HepG2 (cell line): ENCODE results near the gene ATRIP. TPM values are rescaled to one million over a fixed set of nuclear protein-coding genes. Genes with fewer than 3 reads are reported as not detected.

Experiments used
- ATAC-seq: fragments of 200-7000 bp; cut with Tn5 transposase; 3 replicates; pipeline ENCODE4 v1.9.1; 2020; ENCODE audit warnings: mild to moderate bottlenecking, moderate library complexity
- BruUV-seq: library from RNA; stranded (reverse); fragments of 400-500 nt; replicated peaks from 2 replicates; lab custom pipeline; 2021; lab: Mats Ljungman, UMichigan
- CTCF ChIA-PET: fragments of 300-600 bp; formaldehyde crosslinking; extraction: SDS; loops from one replicate; lab custom pipeline; 2021; ENCODE audit warnings: low total read pairs, inconsistent platforms, low intra/inter-chr PET ratio; lab: Yijun Ruan, JAX
- POLR2A ChIA-PET: fragments of 350-600 bp; sonication (Branson Sonifier 250); formaldehyde crosslinking; loops from one replicate; lab custom pipeline; 2020; ENCODE audit warnings: antibody characterized with exemption, inconsistent platforms; lab: Yijun Ruan, JAX
- DNase-seq: peaks from one replicate; pipeline ENCODE4 v3.0.0-alpha.2; 2015; ENCODE audit warnings: low spot score
- FAIRE-seq: peaks from 3 replicates; lab custom pipeline; 2011; peaks lifted over from hg19 to GRCh38; lab: Jason Lieb, UNC
- H2AFZ ChIP-seq: one replicate; pipeline ENCODE4 v1.6.1; 2011; ENCODE audit warnings: low read length, inconsistent platforms
- H3K27ac ChIP-seq: fragments of 300-600 bp; 3 replicates; pipeline ENCODE4 v1.8.0; 2011; ENCODE audit warnings: mixed run types, mild to moderate bottlenecking, mixed read lengths, low read length, inconsistent platforms; ENCODE audit not compliant: insufficient read depth; ENCODE audit errors: extremely low read length
- H3K27me3 ChIP-seq, 2 experiments: fragments of 200-600 bp in 1 of 2; 2 replicates in 1 of 2; 3 replicates in 1 of 2; pipeline versions ENCODE4 v1.6.0 to v1.8.0; 2011; ENCODE audit warnings: low read length in 2 of 2, mild to moderate bottlenecking in 2 of 2, moderate library complexity in 2 of 2, inconsistent platforms in 1 of 2; ENCODE audit not compliant: insufficient read depth in 2 of 2, control insufficient read depth in 1 of 2
- H3K36me3 ChIP-seq, 2 experiments: fragments of 200-600 bp in 1 of 2; replicated peaks in 1 of 2; 2 replicates in 1 of 2; 3 replicates in 1 of 2; pipeline versions ENCODE4 v1.5.1 to v1.8.0; 2011; ENCODE audit warnings: low read length in 2 of 2, inconsistent platforms in 1 of 2; ENCODE audit not compliant: insufficient read depth in 2 of 2, control insufficient read depth in 1 of 2
- H3K4me1 ChIP-seq: 2 replicates; pipeline ENCODE4 v1.5.1; 2012; ENCODE audit warnings: low read length, inconsistent platforms; ENCODE audit not compliant: insufficient read depth
- H3K4me2 ChIP-seq: 2 replicates; pipeline ENCODE4 v1.6.0; 2011; ENCODE audit warnings: low read depth, low read length, inconsistent platforms
- H3K4me3 ChIP-seq, 3 experiments: fragments of 200-600 bp in 1 of 3; sonication (generic), shearing (Covaris generic) in 1 of 3; replicated peaks in 1 of 3; 2 replicates each; pipeline ENCODE4 v1.5.1; 2011 to 2016; ENCODE audit warnings: low read length in 3 of 3, inconsistent platforms in 2 of 3, low read depth in 2 of 3, mild to moderate bottlenecking in 2 of 3, control low read depth in 1 of 3, mixed read lengths in 1 of 3; ENCODE audit not compliant: insufficient read depth in 1 of 3
- H3K79me2 ChIP-seq: one replicate; pipeline ENCODE4 v1.6.1; 2011; ENCODE audit warnings: low read length, inconsistent platforms; ENCODE audit not compliant: insufficient read depth
- H3K9ac ChIP-seq: 2 replicates; pipeline ENCODE4 v1.6.0; 2011; ENCODE audit warnings: mild to moderate bottlenecking, low read depth, low read length, inconsistent platforms; ENCODE audit not compliant: insufficient read depth
- H3K9me3 ChIP-seq: 2 replicates; pipeline ENCODE4 v1.5.1; 2012; ENCODE audit warnings: mild to moderate bottlenecking, low read length
- H4K20me1 ChIP-seq: 2 replicates; pipeline ENCODE4 v1.6.0; 2011; ENCODE audit warnings: inconsistent platforms, mild to moderate bottlenecking, low read length, moderate library complexity; ENCODE audit not compliant: insufficient read depth
- DMAP1 ChIP-seq: IDR thresholded peaks from 2 replicates; pipeline ENCODE4 v1.6.1; 2016
- HNRNPL ChIP-seq: fragments of 200-400 bp; formaldehyde crosslinking; IDR thresholded peaks from 2 replicates; pipeline ENCODE4 v1.6.1; 2017; ENCODE audit warnings: mild to moderate bottlenecking, low read depth, low read length
- RARG ChIP-seq: sonication (generic); formaldehyde crosslinking; IDR thresholded peaks from 2 replicates; pipeline ENCODE4 v1.4.0; 2020; ENCODE audit warnings: low read depth, mild to moderate bottlenecking, missing genetic modification reagents
- RXRB ChIP-seq: IDR thresholded peaks from 2 replicates; pipeline ENCODE4 v1.6.1; 2016; ENCODE audit warnings: borderline replicate concordance, missing genetic modification reagents, missing compliant biosample characterization
- TAF1 ChIP-seq: sonication (generic); formaldehyde crosslinking; IDR thresholded peaks from 2 replicates; pipeline ENCODE4 v1.4.0; 2020; ENCODE audit warnings: missing genetic modification reagents
- TEAD3 ChIP-seq: optimal IDR thresholded peaks from 2 replicates; pipeline ENCODE3; 2016; ENCODE audit warnings: borderline replicate concordance
- ZBTB7B ChIP-seq: sonication (generic); formaldehyde crosslinking; IDR thresholded peaks from 2 replicates; pipeline ENCODE4 v1.4.0; 2020; ENCODE audit warnings: missing genetic modification reagents
- ZNF225 ChIP-seq: sonication (generic); formaldehyde crosslinking; IDR thresholded peaks from 2 replicates; pipeline ENCODE4 v1.4.0; 2020; ENCODE audit warnings: mild to moderate bottlenecking, missing genetic modification reagents
- ZNF546 ChIP-seq: sonication (generic); formaldehyde crosslinking; conservative IDR thresholded peaks from 2 replicates; pipeline ENCODE4 v1.8.1; 2023; ENCODE audit warnings: mild to moderate bottlenecking, missing genetic modification reagents
- WGBS: methylation state at CpG from one replicate; pipeline ENCODE4 v1.1.6; 2017; ENCODE audit warnings: low lambda C conversion rate; 5-methylcytosine and 5-hydroxymethylcytosine counted together
- in situ Hi-C: cut with HindIII; loops from 2 replicates; pipeline ENCODE4 v1.10.0; 2017; ENCODE audit warnings: low pct_unique_long_range_greater_than_20kb; ENCODE audit not compliant: extremely low pct_ligation_motif_present
- intact Hi-C: fragments of 100-400 bp; cut with micrococcal nuclease; formaldehyde crosslinking; loops from one replicate; pipeline ENCODE4 v1.10.0; 2022; ENCODE audit not compliant: unreplicated experiment
- polyA plus RNA-seq, 8 experiments: library from polyadenylated mRNA; depleted of rRNA in 3 of 8; stranded (reverse) in 7 of 8; unstranded in 1 of 8; fragments of >200 nt; fragmentation: Illumina TruSeq in 4 of 8; extraction: Trizol in 4 of 8; gene quantifications; 2 replicates each; pipeline versions ENCODE4 v1.2.1 to v1.2.3, GENCODE V29; 2011 to 2016; ENCODE audit warnings: low read depth in 4 of 8, missing spikeins in 1 of 8, mixed read lengths in 1 of 8; ENCODE audit not compliant: insufficient read depth in 1 of 8
- total RNA-seq, 5 experiments: library from RNA; depleted of rRNA; stranded (reverse); fragments of >200 nt; fragmentation: Illumina TruSeq; extraction: Trizol; gene quantifications; 2 replicates each; pipeline ENCODE4 v1.2.3, GENCODE V29; 2016; ENCODE audit warnings: low read depth in 1 of 5
- TF ChIP-seq, protein P1 (sequence below): sonication (generic); formaldehyde crosslinking; IDR thresholded peaks from 2 replicates; pipeline ENCODE4 v1.4.0; 2020; ENCODE audit warnings: missing genetic modification reagents
- TF ChIP-seq, protein P2 (sequence below): sonication (generic); formaldehyde crosslinking; IDR thresholded peaks from 2 replicates; pipeline ENCODE4 v1.8.1; 2023; ENCODE audit warnings: mild to moderate bottlenecking, moderate library complexity, missing genetic modification reagents

ATRIP gene
- total and polyA plus RNA-seq, 2 of the 13 experiments (the other 11 are each of a cell fraction or from before 2014, with no cell fraction given): 5.1 to 12.5 TPM

DNA sequence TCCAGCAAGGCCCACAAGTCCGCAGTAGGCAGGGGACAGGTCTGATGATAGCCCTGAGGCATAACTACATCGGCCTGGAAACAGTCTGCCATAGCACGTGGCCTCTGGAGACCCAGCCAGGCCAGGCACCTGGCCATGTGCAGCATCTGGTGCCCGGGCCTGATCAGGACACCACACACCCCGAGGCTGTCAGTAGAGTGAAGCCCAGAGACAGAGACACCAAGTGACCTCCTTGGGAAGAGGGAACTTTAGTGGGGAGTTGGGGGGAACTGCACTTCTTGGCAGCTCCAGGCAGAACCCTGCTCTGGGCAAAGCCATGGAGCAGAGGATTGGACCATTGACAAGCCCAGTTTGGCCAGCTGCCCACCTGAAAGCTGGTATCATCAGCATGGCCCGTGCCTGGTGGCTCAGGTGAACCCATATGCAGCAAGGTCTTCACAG, 56.2 kb downstream of the ATRIP start:
- 75% methylated on average over 4 of the region's 6 CpGs for WGBS
- intact Hi-C loops: no loop called here
- CTCF ChIA-PET: no interaction called here
- H3K36me3 ChIP-seq: no peaks in the 10 kb centered on the region
- FAIRE-seq (no peak), ATAC-seq (peak; percentile 1; the same call in 2 of the 3 replicates), DNase-seq (no peak)
- H2AFZ ChIP-seq: no peak overlapping the region
- TF ChIP-seq HNRNPL (0 out of 2 replicates have a peak, but pooled peaks have one; percentile 20), RARG (CRISPR knock-in tag) (no peak), ZNF225 (CRISPR knock-in tag) (no peak)
- H3K4me1 ChIP-seq: peaks cover 40% of the 10 kb centered on the region
- no peak overlapping the region for H3K9ac ChIP-seq
- no TSS peak for BruUV-seq
- in situ Hi-C loops: loop anchor here (5.0 kb wide), 1 partner anchor 35 kb away; a partner anchor contains a TSS
- H3K27ac ChIP-seq: no peak overlapping the region
- H3K27me3 ChIP-seq: peaks cover 0 to 8% of the 10 kb centered on the region in 2 experiments; a peak in 1 of 5 replicates
- peak overlapping the region; percentile 92; the same call in 1 of the 2 replicates for H3K4me2 ChIP-seq
- H4K20me1 ChIP-seq: no peaks in the 10 kb centered on the region
- POLR2A ChIA-PET: interaction anchor here (1.2 kb wide), 1 partner anchor 30 kb away, joined by 7 read pairs; no protein-coding TSS in a partner anchor
- H3K9me3 ChIP-seq: peaks cover 4% of the 10 kb centered on the region; the same call in 1 of the 2 replicates
- no peaks in the 10 kb centered on the region for H3K79me2 ChIP-seq
- peak overlapping the region in 1 of 3 experiments; percentile 77; a peak in 1 of 6 replicates for H3K4me3 ChIP-seq

DNA sequence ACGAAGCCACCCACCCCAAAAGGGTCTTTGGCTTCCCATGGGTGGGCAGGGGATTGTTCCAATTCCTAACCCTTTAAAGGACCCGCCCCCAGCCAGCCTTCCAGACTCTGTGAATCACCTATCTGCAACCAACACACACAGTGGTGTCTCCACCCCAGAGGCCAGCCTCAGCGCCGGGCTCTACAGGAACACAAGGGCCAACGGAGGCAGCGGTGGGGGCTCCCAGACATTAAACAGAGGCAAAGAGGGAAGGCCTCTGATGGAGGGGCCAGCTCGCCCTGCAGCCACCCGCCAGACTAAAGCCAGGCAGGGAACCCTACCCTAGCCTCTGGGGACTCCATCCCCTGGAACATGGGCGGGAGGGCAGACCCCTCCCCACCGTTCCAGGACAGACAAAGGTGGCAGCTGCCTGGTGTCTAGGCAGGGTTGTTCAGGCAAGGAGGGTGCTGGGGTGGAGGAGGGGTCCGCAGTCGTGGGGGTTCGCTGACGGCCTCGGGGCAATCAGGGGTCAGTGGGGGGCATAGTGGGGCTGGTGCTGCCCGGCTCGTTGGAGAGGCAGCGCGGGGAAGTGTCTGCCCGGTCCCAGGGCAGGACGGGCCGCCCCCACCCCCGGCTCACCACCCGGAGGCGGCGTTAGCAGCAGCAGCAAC, 57.0 kb downstream of the ATRIP start:
- peaks cover 46% of the 10 kb centered on the region for H3K4me1 ChIP-seq
- POLR2A ChIA-PET: interaction anchor here (1.1 to 1.5 kb wide), 3 partner anchors 30 to 64 kb away, joined by 3 to 12 read pairs (median 7); partner anchors contain the start of genes CCDC51 and TMA7

More for the DNA sequence above, 57.0 kb downstream of the ATRIP start:
- no peaks in the 10 kb centered on the region for H3K36me3 ChIP-seq
- H2AFZ ChIP-seq: no peak overlapping the region
- TF ChIP-seq ZBTB7B (CRISPR knock-in tag): 0 out of 2 replicates have a peak, but pooled peaks have one; percentile 14
- TF ChIP-seq ZNF546 (CRISPR knock-in tag): 0 out of 2 replicates have a peak, but pooled peaks have one; percentile 29
- peak; percentile 22; the same call in 1 of the 2 replicates for TF ChIP-seq TAF1 (CRISPR knock-in tag)
- TF ChIP-seq, protein P1, sequence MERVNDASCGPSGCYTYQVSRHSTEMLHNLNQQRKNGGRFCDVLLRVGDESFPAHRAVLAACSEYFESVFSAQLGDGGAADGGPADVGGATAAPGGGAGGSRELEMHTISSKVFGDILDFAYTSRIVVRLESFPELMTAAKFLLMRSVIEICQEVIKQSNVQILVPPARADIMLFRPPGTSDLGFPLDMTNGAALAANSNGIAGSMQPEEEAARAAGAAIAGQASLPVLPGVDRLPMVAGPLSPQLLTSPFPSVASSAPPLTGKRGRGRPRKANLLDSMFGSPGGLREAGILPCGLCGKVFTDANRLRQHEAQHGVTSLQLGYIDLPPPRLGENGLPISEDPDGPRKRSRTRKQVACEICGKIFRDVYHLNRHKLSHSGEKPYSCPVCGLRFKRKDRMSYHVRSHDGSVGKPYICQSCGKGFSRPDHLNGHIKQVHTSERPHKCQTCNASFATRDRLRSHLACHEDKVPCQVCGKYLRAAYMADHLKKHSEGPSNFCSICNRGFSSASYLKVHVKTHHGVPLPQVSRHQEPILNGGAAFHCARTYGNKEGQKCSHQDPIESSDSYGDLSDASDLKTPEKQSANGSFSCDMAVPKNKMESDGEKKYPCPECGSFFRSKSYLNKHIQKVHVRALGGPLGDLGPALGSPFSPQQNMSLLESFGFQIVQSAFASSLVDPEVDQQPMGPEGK (CRISPR knock-in tag): peak; percentile 16; the same call in 1 of the 2 replicates
- TF ChIP-seq RXRB (CRISPR knock-in tag): no peak
- no peak for TF ChIP-seq TEAD3 (CRISPR knock-in tag)
- TF ChIP-seq DMAP1 (CRISPR knock-in tag): 0 out of 2 replicates have a peak, but pooled peaks have one; percentile 5
- TF ChIP-seq, protein P2, sequence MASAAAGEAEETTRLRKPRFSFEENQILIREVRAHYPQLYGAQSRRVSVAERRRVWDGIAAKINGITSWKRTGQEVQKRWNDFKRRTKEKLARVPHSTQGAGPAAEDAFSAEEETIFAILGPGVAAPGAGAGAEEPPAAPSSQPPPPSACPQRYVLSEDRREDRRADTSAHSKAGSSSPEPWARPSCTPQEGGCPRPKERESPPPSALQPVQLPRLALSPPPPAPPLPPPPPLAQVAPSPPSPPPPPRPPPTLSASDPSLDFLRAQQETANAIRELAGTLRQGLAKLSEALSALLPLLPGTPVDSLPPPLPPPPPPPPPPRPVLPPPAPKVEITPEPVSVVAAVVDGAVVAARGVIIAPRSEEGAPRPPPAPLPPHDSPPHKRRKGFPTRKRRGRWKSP (CRISPR knock-in tag): peak; percentile 76; the same call in 1 of the 2 replicates
- 2% methylated on average over 8 of the region's 26 CpGs for WGBS
- in situ Hi-C loops (loop anchor here (5.0 kb wide), 1 partner anchor 36 kb away; a partner anchor contains a TSS), intact Hi-C loops (no loop called here)
- no peaks in the 10 kb centered on the region for H4K20me1 ChIP-seq
- peak overlapping the region; percentile 59 to 77 (median 71) for H3K4me3 ChIP-seq
- H3K27ac ChIP-seq: no peak overlapping the region
- peak overlapping the region; percentile 92 for H3K4me2 ChIP-seq
- no peaks in the 10 kb centered on the region for H3K79me2 ChIP-seq
- CTCF ChIA-PET: no interaction called here
- H3K9ac ChIP-seq: peak overlapping the region; percentile 49; the same call in 1 of the 2 replicates
- no peaks in the 10 kb centered on the region for H3K9me3 ChIP-seq
- DNase-seq (no peak), FAIRE-seq (no peak), ATAC-seq (peak; percentile 32)
- BruUV-seq: no TSS peak
- H3K27me3 ChIP-seq: peaks cover 0 to 8% of the 10 kb centered on the region in 2 experiments; a peak in 1 of 5 replicates
